Measurements from ENCODE around the gene MSH2.
"Not testable (repeated sequence)": the region's sequence is repeated elsewhere in the genome, so short reads cannot be mapped to it uniquely, and the experiment has no call there.

Gene MSH2

GRCh38 chr2:47486841-47487497, 84.0 kb downstream of the MSH2 start:
- Mint-ChIP-seq H3K4me1 (peaks cover 29% of the 10 kb centered on the region), H3K4me3 (peak overlapping the region; percentile 5 to 66), H3K9me3 (no peaks in the 10 kb centered on the region), H3K27ac (peak overlapping the region; percentile 93 to 97), H3K27me3 (no peaks in the 10 kb centered on the region)
- DNase-seq = peak; percentile 8 to 31
- peak; percentile 99 for ATAC-seq

DNA sequence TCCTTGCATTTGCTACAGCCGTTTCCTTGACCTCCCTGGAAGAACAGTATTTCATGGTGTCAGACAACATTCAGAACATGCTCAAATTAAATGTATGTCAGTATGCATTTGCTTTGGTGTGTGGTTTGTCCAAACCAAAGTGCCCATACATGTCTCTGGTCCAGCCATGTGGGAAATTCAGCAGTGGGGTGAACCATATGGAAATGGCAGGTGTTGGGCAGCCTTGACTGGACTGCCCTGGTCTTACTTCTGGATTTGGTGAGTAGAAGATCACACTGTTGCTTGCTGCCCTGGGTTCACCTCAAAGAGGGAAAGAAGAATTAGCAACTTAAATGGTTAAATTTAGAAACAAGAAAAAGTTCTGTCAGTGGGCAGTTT, 84.5 kb downstream of the MSH2 start:
- no peak for DNase-seq
- Mint-ChIP-seq H3K4me3 (peak overlapping the region in 1 of 2 donors; percentile 15), H3K27ac (peak overlapping the region in 1 of 2 donors; percentile 97), H3K9me3 (peaks cover 0 to 4% of the 10 kb centered on the region in 2 donors), H3K27me3 (no peaks in the 10 kb centered on the region), H3K4me1 (peaks cover 29% of the 10 kb centered on the region)
- ATAC-seq = no peak

GRCh38 chr2:47488870-47489584, 86.1 kb downstream of the MSH2 start:
- no peaks in the 10 kb centered on the region for H3K27me3 Mint-ChIP-seq
- H3K27ac Mint-ChIP-seq = peak overlapping the region in 1 of 2 donors; percentile 60
- peaks cover 0 to 12% of the 10 kb centered on the region in 2 donors for H3K9me3 Mint-ChIP-seq

DNA sequence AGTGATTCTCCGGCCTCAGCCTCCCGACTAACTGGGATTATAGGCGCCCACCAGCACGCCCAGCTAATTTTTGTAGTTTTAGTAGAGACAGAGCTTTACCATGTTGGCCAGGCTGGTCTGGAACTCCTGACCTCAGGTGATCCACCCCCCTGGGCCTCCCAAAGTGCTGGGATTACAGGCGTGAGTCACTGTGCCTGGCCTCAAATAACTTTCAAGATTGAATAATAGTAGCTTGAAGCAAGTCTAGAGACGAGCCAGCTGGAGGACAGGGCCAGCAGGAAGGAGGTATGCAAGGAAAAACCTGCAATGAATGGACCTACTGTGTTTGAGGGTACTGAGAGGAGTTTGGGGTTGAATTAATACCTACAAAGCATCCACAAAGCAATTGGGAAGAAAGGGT, 87.5 kb downstream of the MSH2 start:
- Mint-ChIP-seq H3K27ac (no peak overlapping the region), H3K4me3 (no peak overlapping the region), H3K27me3 (no peaks in the 10 kb centered on the region), H3K4me1 (peaks cover 27% of the 10 kb centered on the region), H3K9me3 (peaks cover 0 to 12% of the 10 kb centered on the region in 2 donors)
- ATAC-seq (no peak), DNase-seq (no peak)

More at GRCh38 chr2:47488870-47489584, 86.1 kb downstream of the MSH2 start:
- Mint-ChIP-seq H3K4me1 (peaks cover 29% of the 10 kb centered on the region), H3K4me3 (no peak overlapping the region)
- DNase-seq (no peak), ATAC-seq (no peak)

DNA sequence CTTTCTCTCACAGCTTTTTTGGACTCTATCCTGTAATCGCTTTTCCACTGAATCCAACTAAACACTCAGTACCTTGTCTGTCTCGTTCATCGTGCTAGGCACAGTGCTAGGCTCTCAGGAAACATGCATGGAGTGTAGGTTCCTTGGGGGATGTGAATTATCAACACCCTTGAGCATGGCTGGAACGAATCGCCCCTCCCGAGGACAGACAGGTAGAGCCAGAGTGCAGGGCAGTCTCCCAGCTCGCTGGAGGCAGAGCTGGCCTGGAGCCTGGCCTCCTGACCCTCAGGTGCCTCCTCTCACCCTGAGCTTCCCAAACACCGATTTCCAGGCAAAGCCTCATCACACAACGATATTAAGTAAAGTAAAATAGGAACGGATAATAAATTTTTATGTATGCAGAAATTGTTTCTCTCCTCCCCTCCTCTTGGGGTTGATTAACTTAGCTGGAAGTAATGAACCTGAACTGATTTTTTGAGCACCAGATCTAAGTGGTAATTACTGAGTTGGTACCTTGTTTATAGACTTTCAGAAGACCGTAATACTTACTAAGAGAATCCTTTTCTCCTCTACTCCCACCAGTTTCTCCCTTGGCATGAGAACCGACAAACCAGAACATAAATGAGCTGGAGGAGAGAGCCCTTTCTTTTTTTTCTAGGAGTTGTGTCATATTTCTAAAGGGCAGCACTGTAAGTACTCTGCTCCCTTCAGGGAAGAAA, 90.5 kb downstream of the MSH2 start:
- no peak for DNase-seq
- no peaks in the 10 kb centered on the region for H3K27me3 Mint-ChIP-seq
- peaks cover 6% of the 10 kb centered on the region for H3K4me1 Mint-ChIP-seq
- ATAC-seq = no peak
- H3K4me3 Mint-ChIP-seq = no peak overlapping the region
- H3K27ac Mint-ChIP-seq = no peak overlapping the region
- peaks cover 0 to 12% of the 10 kb centered on the region in 2 donors for H3K9me3 Mint-ChIP-seq

DNA sequence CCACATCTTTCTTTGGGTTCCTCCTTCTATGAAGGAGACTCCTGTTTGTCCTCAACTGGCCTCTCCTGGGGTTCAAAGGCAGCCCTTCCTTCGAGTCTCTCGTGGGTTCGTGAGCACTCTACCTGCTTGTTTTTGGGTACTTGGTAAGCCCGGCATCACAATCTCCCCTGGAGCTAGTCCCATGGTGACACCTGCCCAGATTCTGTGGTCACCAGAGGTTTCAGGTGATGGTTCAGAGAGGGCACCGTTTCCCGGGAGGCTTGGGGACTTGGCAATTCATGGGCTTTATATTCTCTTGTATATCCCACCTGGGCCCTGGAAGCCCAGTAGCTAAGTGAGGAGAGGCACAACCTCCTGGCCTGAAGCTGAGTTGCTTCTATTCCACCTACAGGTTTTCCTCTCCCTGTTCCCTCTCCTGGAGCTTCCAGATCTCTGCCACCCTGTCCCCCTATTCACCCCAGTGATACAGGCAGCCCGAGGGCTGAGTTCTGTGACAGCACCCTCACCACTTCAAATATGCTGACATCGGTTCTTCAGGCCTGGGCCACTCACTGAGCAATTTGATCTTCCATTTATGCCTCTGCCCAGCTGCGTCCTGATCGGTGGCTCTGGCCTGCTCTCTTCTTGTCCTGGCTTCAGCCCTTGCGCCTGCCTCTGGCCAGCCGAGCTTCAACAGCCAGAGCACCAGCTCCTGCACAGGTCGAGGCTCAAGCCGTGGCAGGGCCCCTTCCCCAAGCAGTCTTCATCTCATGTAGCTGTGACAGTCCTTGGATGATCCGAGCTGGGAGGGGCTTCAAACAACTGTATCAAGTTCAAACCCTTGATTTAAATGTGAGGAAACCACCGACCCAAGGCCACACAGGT, 91.5 kb downstream of the MSH2 start:
- H3K27me3 Mint-ChIP-seq = no peaks in the 10 kb centered on the region
- no peak for DNase-seq

GRCh38 chr2:47497843-47498460, 95.0 kb downstream of the MSH2 start:
- Mint-ChIP-seq H3K4me3 (no peak overlapping the region), H3K9me3 (peaks cover 11 to 20% of the 10 kb centered on the region in 2 donors)

More for the DNA sequence above, 91.5 kb downstream of the MSH2 start:
- no peak for ATAC-seq
- Mint-ChIP-seq H3K27ac (no peak overlapping the region), H3K4me3 (no peak overlapping the region), H3K9me3 (peaks cover 4 to 18% of the 10 kb centered on the region in 2 donors), H3K4me1 (no peaks in the 10 kb centered on the region)

GRCh38 chr2:47499093-47499492, 96.1 kb downstream of the MSH2 start:
- no peak for DNase-seq
- Mint-ChIP-seq H3K9me3 (peaks cover 11 to 20% of the 10 kb centered on the region in 2 donors), H3K4me3 (no peak overlapping the region), H3K27me3 (no peaks in the 10 kb centered on the region), H3K27ac (no peak overlapping the region), H3K4me1 (peaks cover 21% of the 10 kb centered on the region)
- no peak for ATAC-seq

More at GRCh38 chr2:47497843-47498460, 95.0 kb downstream of the MSH2 start:
- Mint-ChIP-seq H3K27me3 (no peaks in the 10 kb centered on the region), H3K27ac (no peak overlapping the region), H3K4me1 (peaks cover 20% of the 10 kb centered on the region)
- ATAC-seq (no peak), DNase-seq (no peak)

DNA sequence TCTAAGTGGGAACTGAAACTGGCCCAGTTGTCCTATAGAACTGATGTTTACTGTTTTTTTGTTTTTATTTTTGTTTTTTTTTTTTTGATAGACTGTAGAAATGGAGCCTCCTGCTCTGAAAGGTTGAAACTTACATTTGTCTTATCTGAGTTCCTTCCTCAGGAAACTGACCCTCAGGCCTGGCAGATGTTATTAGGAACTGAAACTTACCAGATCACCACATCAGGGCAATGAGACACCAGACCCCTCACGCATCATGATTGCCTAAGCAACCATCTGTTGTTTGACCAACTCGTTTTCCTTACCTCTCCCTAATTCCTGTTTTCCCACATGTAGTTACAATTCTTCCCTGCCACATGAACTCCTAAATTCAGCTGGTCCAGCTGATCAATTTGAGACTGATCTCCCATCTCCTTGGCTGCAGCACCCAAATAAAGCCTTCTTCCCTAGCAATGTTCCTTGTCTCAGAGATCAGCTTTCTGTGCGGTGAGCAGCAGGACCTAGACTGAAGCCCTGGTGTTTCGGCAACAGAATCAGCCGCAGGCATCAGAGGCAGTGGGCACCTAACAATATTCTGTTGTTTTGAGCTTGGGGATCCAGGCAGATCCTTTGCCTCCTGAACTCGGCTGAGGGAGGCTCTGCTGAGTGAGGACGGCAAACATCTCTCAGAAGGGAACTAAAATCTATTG, 96.8 kb downstream of the MSH2 start:
- Mint-ChIP-seq H3K27me3 (no peaks in the 10 kb centered on the region), H3K4me1 (peaks cover 28% of the 10 kb centered on the region), H3K4me3 (no peak overlapping the region), H3K27ac (no peak overlapping the region), H3K9me3 (peaks cover 18 to 27% of the 10 kb centered on the region in 2 donors)
- DNase-seq (no peak), ATAC-seq (no peak)

DNA sequence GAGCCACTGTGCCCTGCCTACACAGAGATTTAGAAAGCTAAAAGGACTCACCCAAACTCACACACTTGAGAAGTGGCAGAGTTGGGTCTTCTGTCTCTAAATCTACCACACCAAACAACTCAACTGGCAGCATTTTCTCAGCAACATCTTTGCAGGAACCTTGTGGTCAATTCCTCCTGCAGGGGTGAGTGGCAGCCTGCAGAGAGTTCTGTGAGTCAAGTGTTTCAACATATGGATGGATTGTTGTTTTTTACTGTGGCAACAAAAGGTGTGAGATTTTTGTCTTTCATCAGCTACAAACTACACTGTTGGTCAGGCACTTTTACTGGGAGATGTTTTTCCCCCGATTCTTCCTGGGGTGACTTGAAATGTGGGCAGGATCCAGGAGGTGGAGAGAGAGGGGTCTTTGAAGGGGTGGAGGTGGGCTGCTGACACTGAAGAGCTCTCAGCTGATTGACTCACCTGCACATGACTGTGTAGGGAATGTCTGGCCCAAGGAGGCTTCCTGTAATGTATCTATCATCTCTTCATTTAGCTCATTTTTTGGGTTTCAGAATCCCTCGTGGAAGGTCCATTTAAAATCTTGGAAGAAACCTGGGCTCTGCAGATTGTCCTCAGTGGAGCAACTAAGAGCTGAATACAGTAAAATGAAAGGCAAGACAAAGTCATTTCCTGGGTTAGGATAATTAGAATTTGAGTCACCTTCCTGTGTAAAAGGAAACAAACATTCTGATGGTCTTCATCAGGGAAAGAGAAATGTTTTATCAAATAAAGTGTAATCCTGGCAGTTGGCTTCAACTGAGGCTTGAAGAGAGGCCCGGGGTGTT, 98.6 kb downstream of the MSH2 start:
- Mint-ChIP-seq H3K9me3 (peaks cover 28 to 44% of the 10 kb centered on the region in 2 donors), H3K4me1 (peaks cover 28% of the 10 kb centered on the region), H3K27ac (peak overlapping the region; percentile 85 to 88), H3K27me3 (no peaks in the 10 kb centered on the region), H3K4me3 (peak overlapping the region; percentile 3 to 9)
- ATAC-seq = peak; percentile 72
- peak in 1 of 2 donors; percentile 24 for DNase-seq

- peak overlapping the region in 1 of 2 donors; percentile 78 for H3K27ac Mint-ChIP-seq
- H3K27me3 Mint-ChIP-seq, ATAC-seq, DNase-seq: not testable (repeated sequence)
- peaks cover 28% of the 10 kb centered on the region for H3K4me1 Mint-ChIP-seq
- H3K4me3 Mint-ChIP-seq = peak overlapping the region in 1 of 2 donors; percentile 42
- peaks cover 28 to 44% of the 10 kb centered on the region in 2 donors for H3K9me3 Mint-ChIP-seq
These were observed 99.5 kb downstream of the MSH2 start for GRCh38 chr2:47502498-47502897.

DNA sequence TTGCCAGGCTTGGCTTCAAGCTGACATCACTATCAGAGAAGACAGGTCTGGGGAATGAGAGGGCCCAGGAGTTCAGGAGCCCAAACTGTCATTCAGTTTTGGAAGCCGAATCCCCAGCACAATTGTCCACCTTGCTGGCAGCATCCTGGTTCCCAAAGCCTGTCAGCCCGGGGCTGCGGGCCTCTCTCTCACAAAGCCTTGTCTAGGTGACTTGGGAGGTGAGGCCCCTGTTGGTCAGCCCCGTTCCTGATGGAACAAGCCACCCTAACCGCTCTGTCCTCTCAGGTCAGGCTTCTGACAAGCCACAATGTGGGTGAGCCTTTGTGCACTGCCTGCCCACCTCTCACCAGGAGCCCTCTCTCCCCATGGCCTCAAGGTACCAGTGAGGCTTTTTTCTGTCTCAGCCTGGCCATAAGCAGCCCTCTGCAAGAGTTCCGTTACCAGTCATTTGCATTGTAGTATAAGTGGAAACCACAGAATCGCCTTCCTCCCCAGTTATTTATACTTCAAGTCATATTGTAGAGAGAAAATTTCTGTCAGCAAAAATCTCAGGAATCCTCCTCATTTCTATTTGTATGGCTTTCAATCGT, 100.6 kb downstream of the MSH2 start:
- Mint-ChIP-seq H3K27me3 (no peaks in the 10 kb centered on the region), H3K4me3 (no peak overlapping the region), H3K4me1 (peaks cover 28% of the 10 kb centered on the region), H3K27ac (no peak overlapping the region), H3K9me3 (peaks cover 28 to 49% of the 10 kb centered on the region in 2 donors)
- DNase-seq (no peak), ATAC-seq (no peak)

GRCh38 chr2:47504174-47504810, 101.3 kb downstream of the MSH2 start:
- ATAC-seq (peak; percentile 44), DNase-seq (no peak)
- Mint-ChIP-seq H3K9me3 (peaks cover 25 to 48% of the 10 kb centered on the region in 2 donors), H3K4me1 (peaks cover 34% of the 10 kb centered on the region), H3K27ac (peak overlapping the region in 1 of 2 donors; percentile 19), H3K27me3 (no peaks in the 10 kb centered on the region), H3K4me3 (no peak overlapping the region)
